GM12864 (cell line): Measurements from ENCODE around the gene SUMF1.
A peak's percentile ranks its signal among the peaks of the same experiment; 100 is the strongest.

Source experiments
- DNase-seq: peaks from one replicate; pipeline ENCODE4 v3.0.0-alpha.2; 2011; ENCODE audit warnings: low read depth
- H3K4me3 ChIP-seq: 2 replicates; pipeline ENCODE4 v1.5.1; 2011; ENCODE audit warnings: mild to moderate bottlenecking, low read depth, low read length, control low read depth
- TF ChIP-seq, protein P1 (sequence below): IDR thresholded peaks from 2 replicates; pipeline ENCODE4 v1.5.1; 2011; ENCODE audit warnings: low read depth, mild to moderate bottlenecking, moderate library complexity, low read length, control low read depth, inconsistent platforms; ENCODE audit errors: missing control alignments

The SUMF1 gene

DNA sequence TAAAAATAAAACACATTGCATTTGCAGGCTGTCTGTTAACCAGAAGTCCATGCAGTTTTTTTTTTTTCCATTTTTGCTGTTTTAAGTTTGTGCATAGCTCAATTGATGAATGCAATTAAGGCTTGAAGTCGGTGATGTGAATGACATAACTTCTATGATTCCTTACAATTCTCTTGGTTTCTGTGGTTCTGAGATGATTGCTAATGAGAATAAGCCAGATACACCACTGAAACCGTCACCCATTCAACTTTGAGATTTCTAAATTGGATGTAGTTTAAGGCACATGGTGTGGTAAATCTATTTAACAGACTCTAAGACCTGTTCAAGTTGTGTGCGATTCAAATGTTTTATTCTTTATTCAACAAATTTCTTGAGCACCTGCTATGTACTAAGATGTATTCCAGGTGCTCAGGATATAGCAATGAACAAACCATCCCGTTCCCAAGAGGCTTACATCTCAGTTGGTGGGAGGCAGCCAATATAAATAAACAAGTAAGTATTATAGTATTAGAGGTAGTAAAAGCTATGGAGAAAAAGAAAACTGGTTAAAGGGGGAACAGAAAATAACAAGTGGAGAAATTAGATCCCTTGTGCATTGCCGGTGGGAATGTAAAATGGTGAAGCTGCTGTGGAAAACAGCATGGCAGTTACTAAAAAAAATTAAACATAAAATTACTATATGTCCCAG lies 30.1 kb upstream of the SUMF1 start:
- DNase-seq, result no peak
- no peak overlapping the region for H3K4me3 ChIP-seq
- TF ChIP-seq, protein P1, sequence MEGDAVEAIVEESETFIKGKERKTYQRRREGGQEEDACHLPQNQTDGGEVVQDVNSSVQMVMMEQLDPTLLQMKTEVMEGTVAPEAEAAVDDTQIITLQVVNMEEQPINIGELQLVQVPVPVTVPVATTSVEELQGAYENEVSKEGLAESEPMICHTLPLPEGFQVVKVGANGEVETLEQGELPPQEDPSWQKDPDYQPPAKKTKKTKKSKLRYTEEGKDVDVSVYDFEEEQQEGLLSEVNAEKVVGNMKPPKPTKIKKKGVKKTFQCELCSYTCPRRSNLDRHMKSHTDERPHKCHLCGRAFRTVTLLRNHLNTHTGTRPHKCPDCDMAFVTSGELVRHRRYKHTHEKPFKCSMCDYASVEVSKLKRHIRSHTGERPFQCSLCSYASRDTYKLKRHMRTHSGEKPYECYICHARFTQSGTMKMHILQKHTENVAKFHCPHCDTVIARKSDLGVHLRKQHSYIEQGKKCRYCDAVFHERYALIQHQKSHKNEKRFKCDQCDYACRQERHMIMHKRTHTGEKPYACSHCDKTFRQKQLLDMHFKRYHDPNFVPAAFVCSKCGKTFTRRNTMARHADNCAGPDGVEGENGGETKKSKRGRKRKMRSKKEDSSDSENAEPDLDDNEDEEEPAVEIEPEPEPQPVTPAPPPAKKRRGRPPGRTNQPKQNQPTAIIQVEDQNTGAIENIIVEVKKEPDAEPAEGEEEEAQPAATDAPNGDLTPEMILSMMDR, result no peak

- TF ChIP-seq, protein P1, result no peak
Measured at GRCh38 chr3:4496087-4496452, 29.0 kb upstream of the SUMF1 start.

DNA sequence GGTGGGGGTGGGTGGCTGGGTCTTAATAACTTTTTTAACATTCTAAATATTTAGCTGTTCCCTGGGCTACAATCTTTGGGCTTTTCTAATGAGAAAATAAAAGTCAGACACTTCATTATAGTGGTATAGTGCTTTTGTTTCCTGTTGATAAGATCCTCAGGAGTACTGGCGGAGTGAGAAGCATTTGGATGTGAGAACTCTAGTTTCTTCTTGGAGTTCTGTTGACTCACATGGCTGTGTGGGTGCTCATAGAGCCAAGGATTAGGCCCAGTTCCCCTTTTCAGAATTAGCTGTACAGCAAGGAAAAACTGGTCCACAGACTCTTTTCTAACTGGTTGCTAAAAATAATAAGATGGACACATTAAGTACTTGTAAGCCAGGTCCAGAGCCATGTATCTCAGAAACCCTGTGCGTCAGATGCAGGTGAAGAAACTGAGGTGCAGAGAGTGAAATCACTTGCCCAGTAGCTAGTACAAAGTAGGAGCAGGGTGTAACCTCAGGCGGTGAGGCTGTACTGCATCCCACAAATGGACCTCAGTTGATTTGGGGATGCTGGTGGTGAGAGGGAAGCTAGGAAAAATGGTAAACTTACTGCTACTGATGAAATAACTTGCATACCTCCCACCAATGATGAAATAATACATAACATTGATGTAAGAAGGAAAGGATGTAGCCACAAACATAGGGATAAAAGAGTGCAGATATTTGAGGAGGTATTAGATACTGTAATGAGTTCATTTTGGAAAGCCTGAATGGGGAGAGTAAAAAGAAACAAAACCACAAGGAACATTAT lies 28.4 kb upstream of the SUMF1 start:
- TF ChIP-seq, protein P1, result no peak
- DNase-seq, result no peak
- peak overlapping the region; percentile 76; the same call in 1 of the 2 replicates for H3K4me3 ChIP-seq

More at GRCh38 chr3:4496087-4496452, 29.0 kb upstream of the SUMF1 start:
- no peak overlapping the region for H3K4me3 ChIP-seq
- DNase-seq, result no peak

GRCh38 chr3:4494895-4495264 lies 27.8 kb upstream of the SUMF1 start:
- H3K4me3 ChIP-seq, result peak overlapping the region; percentile 76

GRCh38 chr3:4493941-4494894 lies 27.1 kb upstream of the SUMF1 start:
- TF ChIP-seq, protein P1, result no peak
- peak overlapping the region; percentile 76 for H3K4me3 ChIP-seq
- DNase-seq, result no peak

More at GRCh38 chr3:4494895-4495264, 27.8 kb upstream of the SUMF1 start:
- TF ChIP-seq, protein P1, result no peak
- DNase-seq, result no peak

- DNase-seq, result peak; percentile 98
- peak within 1 kb of the TSS; percentile 76 for H3K4me3 ChIP-seq
- TF ChIP-seq, protein P1, result no peak
Measured at GRCh38 chr3:4493014-4493940, 26.2 kb upstream of the SUMF1 start, which contains the start of gene ITPR1. TSS of gene ITPR1 (plus strand) at chr3:4493348. CDS start at chr3:4516492, 23,144 bp downstream.
